GM10266 (cell line): ENCODE data around the gene MUC2.

Experiments
- DNase-seq: peaks from one replicate; pipeline ENCODE4 v3.0.0; 2012; ENCODE audit errors: extremely low spot score
- TF ChIP-seq, protein P1 (sequence below): IDR thresholded peaks from 2 replicates; pipeline ENCODE4 v1.5.1; 2012; ENCODE audit warnings: mild to moderate bottlenecking, low read depth; ENCODE audit not compliant: control insufficient read depth, insufficient read depth; ENCODE audit errors: missing control alignments

MUC2 gene

DNA sequence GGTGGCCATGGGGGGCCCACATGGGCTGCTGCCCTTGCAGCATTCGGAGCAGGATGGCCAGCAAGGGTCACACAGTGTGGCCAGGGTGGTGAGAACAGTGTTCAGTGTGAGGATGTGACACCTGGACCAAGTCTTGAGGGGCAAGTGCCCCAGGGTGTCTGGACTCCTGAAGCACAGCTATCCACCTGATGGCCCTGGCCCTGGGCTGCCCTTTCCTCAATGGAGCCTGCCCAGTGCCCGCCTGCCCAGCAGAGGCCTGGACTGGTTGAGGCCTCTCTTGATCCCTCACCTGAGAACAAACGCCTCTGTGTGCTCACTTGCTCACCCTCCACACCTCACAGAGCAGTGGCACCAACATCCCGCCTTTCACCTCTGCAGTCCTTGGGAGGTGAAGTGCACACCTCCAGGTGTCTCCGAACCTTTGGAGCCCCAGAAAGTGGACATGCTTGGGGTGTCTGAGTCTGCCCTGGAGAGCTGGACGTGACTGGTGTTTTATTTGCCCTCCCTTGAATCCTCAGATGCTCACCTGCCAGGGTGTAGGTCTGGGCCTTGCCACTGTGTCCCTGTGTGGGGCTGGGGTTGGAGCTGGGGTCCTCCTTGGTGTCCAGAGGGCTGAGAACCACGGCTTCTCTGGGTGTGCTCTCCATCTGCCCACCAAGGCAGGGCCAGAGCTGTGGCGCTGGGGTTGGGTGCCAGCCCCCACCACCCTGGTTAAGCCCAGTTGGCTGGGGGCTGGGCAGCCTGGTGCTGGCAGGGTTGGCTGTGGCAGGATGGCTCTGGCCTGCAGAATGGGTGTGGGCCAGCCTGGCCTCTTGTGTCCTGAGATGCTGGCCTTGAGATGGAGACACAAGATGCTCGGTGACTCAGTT, 3.8 kb upstream of the MUC2 start:
- DNase-seq: no peak
- TF ChIP-seq, protein P1, sequence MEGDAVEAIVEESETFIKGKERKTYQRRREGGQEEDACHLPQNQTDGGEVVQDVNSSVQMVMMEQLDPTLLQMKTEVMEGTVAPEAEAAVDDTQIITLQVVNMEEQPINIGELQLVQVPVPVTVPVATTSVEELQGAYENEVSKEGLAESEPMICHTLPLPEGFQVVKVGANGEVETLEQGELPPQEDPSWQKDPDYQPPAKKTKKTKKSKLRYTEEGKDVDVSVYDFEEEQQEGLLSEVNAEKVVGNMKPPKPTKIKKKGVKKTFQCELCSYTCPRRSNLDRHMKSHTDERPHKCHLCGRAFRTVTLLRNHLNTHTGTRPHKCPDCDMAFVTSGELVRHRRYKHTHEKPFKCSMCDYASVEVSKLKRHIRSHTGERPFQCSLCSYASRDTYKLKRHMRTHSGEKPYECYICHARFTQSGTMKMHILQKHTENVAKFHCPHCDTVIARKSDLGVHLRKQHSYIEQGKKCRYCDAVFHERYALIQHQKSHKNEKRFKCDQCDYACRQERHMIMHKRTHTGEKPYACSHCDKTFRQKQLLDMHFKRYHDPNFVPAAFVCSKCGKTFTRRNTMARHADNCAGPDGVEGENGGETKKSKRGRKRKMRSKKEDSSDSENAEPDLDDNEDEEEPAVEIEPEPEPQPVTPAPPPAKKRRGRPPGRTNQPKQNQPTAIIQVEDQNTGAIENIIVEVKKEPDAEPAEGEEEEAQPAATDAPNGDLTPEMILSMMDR: no peak

DNA sequence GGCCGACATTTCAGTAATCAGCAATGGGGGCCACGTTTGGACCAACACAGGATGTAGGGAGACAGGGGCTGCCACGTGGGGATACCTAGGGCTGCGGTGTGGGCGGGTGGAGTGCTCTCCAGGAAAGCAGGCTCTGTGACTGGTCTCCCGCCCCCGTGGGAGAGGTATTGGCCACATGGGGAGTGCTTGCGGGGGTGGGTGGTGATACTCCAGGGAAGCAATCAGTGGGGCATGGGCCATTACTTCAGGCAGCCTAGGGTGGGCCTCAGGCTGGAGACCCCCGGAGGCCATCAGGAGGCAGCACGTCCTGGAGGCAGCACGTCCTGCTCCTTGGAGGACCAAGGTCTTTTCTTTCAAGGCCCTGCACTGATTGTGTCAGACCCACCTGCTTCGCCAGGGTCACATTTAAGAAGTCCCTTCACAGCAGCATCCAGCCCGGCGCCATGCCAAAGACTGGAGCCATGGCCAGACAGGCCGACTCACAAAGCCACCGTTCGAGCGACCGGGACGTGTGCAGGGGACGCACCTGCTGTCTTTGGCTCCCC, 3.0 kb upstream of the MUC2 start:
- TF ChIP-seq, protein P1: no peak
- no peak for DNase-seq

GRCh38 chr11:1072116-1072820, 2.4 kb upstream of the MUC2 start:
- TF ChIP-seq, protein P1: no peak
- DNase-seq: no peak

- TF ChIP-seq, protein P1: no peak
- DNase-seq: no peak
Observed at GRCh38 chr11:1072821-1073231, 1.8 kb upstream of the MUC2 start.

DNA sequence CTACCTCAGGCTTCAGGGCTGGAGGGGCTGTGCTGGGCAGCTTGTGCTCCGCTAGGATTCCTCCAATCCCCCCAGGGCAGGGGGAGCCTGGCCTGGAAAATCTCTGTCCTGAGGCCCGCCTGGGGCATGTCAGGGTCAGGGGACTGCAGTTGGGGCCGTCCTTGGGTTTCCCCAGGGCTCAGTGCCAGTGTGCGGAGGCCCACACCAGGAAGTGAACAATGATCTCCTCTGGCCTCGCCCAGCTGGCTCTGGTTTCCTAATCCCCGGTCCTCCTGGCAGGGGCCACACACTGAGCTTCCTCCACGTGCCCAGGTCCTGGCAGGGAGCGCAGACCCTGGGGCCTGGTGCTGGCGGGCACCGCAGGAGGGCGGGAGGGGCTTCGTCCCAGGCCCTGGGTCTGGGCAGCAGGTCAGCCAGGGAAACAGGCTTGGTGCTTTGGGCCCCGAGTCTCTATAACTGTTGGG, 1.4 kb upstream of the MUC2 start:
- TF ChIP-seq, protein P1: no peak
- no peak for DNase-seq

DNA sequence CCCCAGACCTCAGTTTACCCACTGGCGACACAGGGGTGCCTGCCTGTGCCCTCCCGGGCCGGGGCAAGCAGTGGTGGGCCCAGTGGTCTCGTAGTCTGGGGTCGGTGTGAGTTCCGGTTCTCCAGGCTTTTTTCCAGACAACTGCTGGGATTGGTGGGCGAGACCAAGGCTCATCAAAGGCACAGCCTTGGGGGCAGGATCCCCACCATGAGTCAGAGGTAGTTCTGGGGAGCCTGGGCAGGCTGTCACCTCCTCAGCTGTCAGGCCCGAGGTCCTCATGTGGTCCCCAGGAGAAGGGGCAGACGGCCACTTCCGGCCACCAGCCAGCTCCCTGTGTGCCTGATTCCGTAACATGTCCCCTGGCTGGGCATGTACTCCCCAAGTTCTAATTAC, 827 bp upstream of the MUC2 start:
- TF ChIP-seq, protein P1: no peak
- no peak for DNase-seq
